ENCODE data around the gene ABHD10. TPM values are rescaled to one million over a fixed set of nuclear protein-coding genes. Genes with fewer than 3 reads are reported as not detected.

The ABHD10 gene
- total and polyA plus RNA-seq, 7 experiments from 2014 or later = 18.4 to 44.5 (median 37.6) TPM

DNA sequence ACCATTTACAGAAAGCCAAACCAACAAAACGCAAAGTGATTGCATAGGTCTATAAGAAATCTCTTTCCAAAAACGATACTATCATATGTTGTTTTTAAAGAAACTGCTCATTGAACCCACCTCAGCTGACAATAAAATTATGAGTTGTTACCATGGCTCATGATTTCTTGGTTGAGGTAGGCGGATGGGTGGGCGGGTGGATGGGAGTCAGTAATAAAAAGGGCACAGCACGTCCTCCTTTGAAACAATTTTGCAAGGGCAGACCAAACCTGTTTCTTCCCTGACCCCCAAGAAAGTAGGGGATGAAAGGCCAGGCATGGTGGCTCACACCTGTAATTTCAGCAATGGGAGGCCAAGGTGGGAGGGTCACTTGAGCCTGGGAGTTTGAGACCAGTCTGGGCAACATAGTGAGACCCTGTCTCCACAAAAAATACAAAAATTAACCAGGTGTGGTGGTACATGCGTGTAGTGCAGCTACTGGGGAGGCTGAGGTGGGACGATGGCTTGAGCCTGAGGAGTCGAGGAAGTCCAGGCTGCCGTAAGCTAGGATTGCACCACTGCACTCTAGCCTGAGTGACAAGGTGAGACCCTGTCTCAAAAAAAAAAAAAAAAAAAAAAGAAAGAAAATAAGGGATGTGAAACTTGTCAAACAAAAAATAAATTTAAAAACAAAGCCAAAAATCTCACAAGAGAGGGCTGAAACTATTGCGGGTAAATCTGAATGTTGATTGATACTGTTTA is 2.1 kb downstream of the ABHD10 start:
- Histone ChIP-seq H3K27me3 (ENCODE audit: control insufficient read depth in 2 of 2, insufficient read depth in 2 of 2, low read length in 2 of 2) (no peaks in the 10 kb centered on the region), H3K4me3 (ENCODE audit: low read length) (no peak overlapping the region), H3K36me3 (ENCODE audit: control insufficient read depth in 2 of 3, insufficient read depth in 3 of 3, low read length in 3 of 3) (peaks cover 0 to 5% (median 0%) of the 10 kb centered on the region in 3 experiments), H3K9me3 (ENCODE audit: control insufficient read depth in 2 of 3, low read length in 3 of 3) (no peaks in the 10 kb centered on the region), H3K4me1 (ENCODE audit: control insufficient read depth in 2 of 2, insufficient read depth in 2 of 2, low read length in 2 of 2) (peaks cover 16 to 24% of the 10 kb centered on the region in 2 donors), H3K27ac (ENCODE audit: low read depth, low read length) (no peak overlapping the region)
- DNase-seq = no peak
- Mint-ChIP-seq H3K36me3 (peaks cover 0 to 26% (median 10%) of the 10 kb centered on the region in 5 donors), H3K4me3 (peak overlapping the region; percentile 53 to 96 (median 91)), H3K27ac (peak overlapping the region in 2 of 9 donors; percentile 5 to 95), H3K9me3 (peaks cover 0 to 4% (median 0%) of the 10 kb centered on the region in 11 donors), H3K27me3 (peaks cover 0 to 17% (median 0%) of the 10 kb centered on the region in 5 donors), H3K4me1 (peaks cover 32 to 75% (median 65%) of the 10 kb centered on the region in 7 donors)
- no peak for ATAC-seq
- ChIA-PET CTCF (interaction anchor here (2.1 to 3.3 kb wide), 2 partner anchors 8 to 11 kb away, joined by 7 to 22 read pairs; no protein-coding TSS in a partner anchor), POLR2A (interaction anchor here (1.0 to 1.6 kb wide), 3 partner anchors 14 to 23 kb away, joined by 3 to 6 read pairs (median 5); no protein-coding TSS in a partner anchor)
- intact Hi-C loops (cut with micrococcal nuclease) = loop anchor here in 1 of 2 donors (1.0 kb wide), 1 partner anchor 18 kb away; no protein-coding TSS in a partner anchor

DNA sequence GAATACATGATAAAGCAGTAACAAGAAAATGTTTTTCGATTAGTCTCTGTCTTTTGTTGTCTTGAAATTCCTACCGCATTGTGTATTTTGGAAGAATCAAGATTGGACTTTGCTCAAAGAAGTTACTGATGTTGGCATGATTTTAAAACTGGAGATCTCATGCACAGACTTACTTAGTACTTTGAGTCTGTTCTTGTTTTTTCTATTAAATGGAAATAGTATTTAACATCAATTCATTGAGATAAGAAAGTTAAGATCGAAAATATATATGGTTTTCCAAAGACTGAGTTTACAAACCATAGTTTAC is 2.6 kb downstream of the ABHD10 start:
- no peak overlapping the region for H3K4me3 ChIP-seq (ENCODE audit: low read length)
- peak overlapping the region in 2 of 9 donors; percentile 38 to 95 for H3K27ac Mint-ChIP-seq

GRCh38 chr3:111984636-111985298 is 5.9 kb downstream of the ABHD10 start:
- no peak for ATAC-seq
- intact Hi-C loops (cut with micrococcal nuclease) = no loop called here
- Mint-ChIP-seq H3K4me3 (peak overlapping the region in 1 of 10 donors; percentile 10), H3K36me3 (peaks cover 0 to 34% (median 28%) of the 10 kb centered on the region in 5 donors), H3K27ac (peak overlapping the region; percentile 14 to 87 (median 54)), H3K27me3 (no peaks in the 10 kb centered on the region), H3K4me1 (peaks cover 28 to 83% (median 78%) of the 10 kb centered on the region in 7 donors), H3K9me3 (no peaks in the 10 kb centered on the region)
- Histone ChIP-seq H3K27ac (ENCODE audit: low read depth, low read length) (no peak overlapping the region), H3K9me3 (ENCODE audit: control insufficient read depth in 2 of 3, low read length in 3 of 3) (no peaks in the 10 kb centered on the region), H3K4me3 (ENCODE audit: low read length) (no peak overlapping the region), H3K36me3 (ENCODE audit: control insufficient read depth in 2 of 3, insufficient read depth in 3 of 3, low read length in 3 of 3) (peaks cover 7 to 19% (median 10%) of the 10 kb centered on the region in 3 experiments), H3K27me3 (ENCODE audit: control insufficient read depth in 2 of 2, insufficient read depth in 2 of 2, low read length in 2 of 2) (no peaks in the 10 kb centered on the region), H3K4me1 (ENCODE audit: control insufficient read depth in 2 of 2, insufficient read depth in 2 of 2, low read length in 2 of 2) (peaks cover 13 to 20% of the 10 kb centered on the region in 2 donors)
- ChIA-PET CTCF (no interaction called here), POLR2A (interaction anchor here (0.8 to 1.0 kb wide), 2 partner anchors 17 to 476 kb away, joined by 3 to 4 read pairs; no protein-coding TSS in a partner anchor)
- DNase-seq = no peak

More for the DNA sequence above, 2.6 kb downstream of the ABHD10 start:
- intact Hi-C loops (cut with micrococcal nuclease) = no loop called here
- Mint-ChIP-seq H3K4me1 (peaks cover 32 to 78% (median 69%) of the 10 kb centered on the region in 7 donors), H3K4me3 (peak overlapping the region in 9 of 10 donors; percentile 19 to 96 (median 82)), H3K9me3 (peaks cover 0 to 4% (median 0%) of the 10 kb centered on the region in 11 donors), H3K27me3 (peaks cover 0 to 12% (median 0%) of the 10 kb centered on the region in 5 donors), H3K36me3 (peaks cover 0 to 28% (median 10%) of the 10 kb centered on the region in 5 donors)
- DNase-seq (no peak), ATAC-seq (no peak)
- Histone ChIP-seq H3K27ac (ENCODE audit: low read depth, low read length) (no peak overlapping the region), H3K36me3 (ENCODE audit: control insufficient read depth in 2 of 3, insufficient read depth in 3 of 3, low read length in 3 of 3) (peaks cover 0 to 5% (median 0%) of the 10 kb centered on the region in 3 experiments), H3K27me3 (ENCODE audit: control insufficient read depth in 2 of 2, insufficient read depth in 2 of 2, low read length in 2 of 2) (no peaks in the 10 kb centered on the region), H3K4me1 (ENCODE audit: control insufficient read depth in 2 of 2, insufficient read depth in 2 of 2, low read length in 2 of 2) (peaks cover 16 to 24% of the 10 kb centered on the region in 2 donors), H3K9me3 (ENCODE audit: control insufficient read depth in 2 of 3, low read length in 3 of 3) (no peaks in the 10 kb centered on the region)
- CTCF ChIA-PET = no interaction called here
- POLR2A ChIA-PET = interaction anchor here (0.6 to 1.6 kb wide), 2 partner anchors 15 to 17 kb away, joined by 5 to 7 read pairs; no protein-coding TSS in a partner anchor

- POLR2A ChIA-PET = interaction anchor here (0.6 to 1.3 kb wide), 3 partner anchors 8 to 267 kb away, joined by 3 read pairs; partner anchors contain the start of gene ABHD10
- no peak for ATAC-seq
- Histone ChIP-seq H3K9me3 (ENCODE audit: control insufficient read depth in 2 of 3, low read length in 3 of 3) (no peaks in the 10 kb centered on the region), H3K4me3 (ENCODE audit: low read length) (no peak overlapping the region), H3K27ac (ENCODE audit: low read depth, low read length) (no peak overlapping the region), H3K36me3 (ENCODE audit: control insufficient read depth in 2 of 3, insufficient read depth in 3 of 3, low read length in 3 of 3) (peaks cover 7 to 25% (median 10%) of the 10 kb centered on the region in 3 experiments), H3K4me1 (ENCODE audit: control insufficient read depth in 2 of 2, insufficient read depth in 2 of 2, low read length in 2 of 2) (peaks cover 1 to 3% of the 10 kb centered on the region in 2 donors), H3K27me3 (ENCODE audit: control insufficient read depth in 2 of 2, insufficient read depth in 2 of 2, low read length in 2 of 2) (no peaks in the 10 kb centered on the region)
- Mint-ChIP-seq H3K27ac (peak overlapping the region in 6 of 9 donors; percentile 2 to 90 (median 42)), H3K27me3 (no peaks in the 10 kb centered on the region), H3K36me3 (peaks cover 3 to 41% (median 32%) of the 10 kb centered on the region in 5 donors), H3K9me3 (no peaks in the 10 kb centered on the region), H3K4me3 (peak overlapping the region in 1 of 10 donors; percentile 10), H3K4me1 (peaks cover 19 to 63% (median 57%) of the 10 kb centered on the region in 7 donors)
- CTCF ChIA-PET = interaction anchor here (0.7 to 1.4 kb wide), 4 partner anchors 9 to 1279 kb away, joined by 3 to 5 read pairs (median 3); partner anchors contain the start of gene TAGLN3
- intact Hi-C loops (cut with micrococcal nuclease) = no loop called here
- DNase-seq = no peak
These were observed 8.0 kb downstream of the ABHD10 start for GRCh38 chr3:111986800-111987199.

- H3K4me3 ChIP-seq (ENCODE audit: low read length) = no peak overlapping the region
- H3K9me3 ChIP-seq (ENCODE audit: control insufficient read depth in 2 of 3, low read length in 3 of 3) = no peaks in the 10 kb centered on the region
- peak; percentile 87 for ATAC-seq
- peaks cover 11 to 51% (median 37%) of the 10 kb centered on the region in 5 donors for H3K36me3 Mint-ChIP-seq
- no peaks in the 10 kb centered on the region for H3K4me1 ChIP-seq (ENCODE audit: control insufficient read depth in 2 of 2, insufficient read depth in 2 of 2, low read length in 2 of 2)
- intact Hi-C loops (cut with micrococcal nuclease) = loop anchor here (1.0 kb wide), 5 partner anchors 10 to 97 kb away; partner anchors contain the start of genes ABHD10 (in 2 of the 2) and C3orf52 (in 1 of the 2)
- H3K27ac ChIP-seq (ENCODE audit: low read depth, low read length) = no peak overlapping the region
- peak overlapping the region in 1 of 9 donors; percentile 30 for H3K27ac Mint-ChIP-seq
- peak in 3 of 9 donors; percentile 21 to 32 (median 32) for DNase-seq
- ChIA-PET POLR2A (interaction anchor here (2.0 kb wide), 1 partner anchor 10 kb away, joined by 11 read pairs; the partner anchor contains the start of gene ABHD10), CTCF (interaction anchor here (0.8 to 2.9 kb wide), 11 partner anchors 10 to 272 kb away, joined by 3 to 59 read pairs (median 6); partner anchors contain the start of gene ABHD10)
- no peak overlapping the region for H3K4me3 Mint-ChIP-seq
- no peaks in the 10 kb centered on the region for H3K9me3 Mint-ChIP-seq
- peaks cover 11 to 44% (median 35%) of the 10 kb centered on the region in 7 donors for H3K4me1 Mint-ChIP-seq
- H3K27me3 ChIP-seq (ENCODE audit: control insufficient read depth in 2 of 2, insufficient read depth in 2 of 2, low read length in 2 of 2) = no peaks in the 10 kb centered on the region
- no peaks in the 10 kb centered on the region for H3K27me3 Mint-ChIP-seq
- H3K36me3 ChIP-seq (ENCODE audit: control insufficient read depth in 2 of 3, insufficient read depth in 3 of 3, low read length in 3 of 3) = peaks cover 7 to 35% (median 10%) of the 10 kb centered on the region in 3 experiments
These were observed 10.3 kb downstream of the ABHD10 start for GRCh38 chr3:111989061-111989678.

Measured in naive thymus-derived CD4-positive, alpha-beta T cell (primary cell).